H1 (cell line): ENCODE data around the gene ZMYND10. TPM values are rescaled to one million over a fixed set of nuclear protein-coding genes. Genes with fewer than 3 reads are reported as not detected.

Experiments used
- ATF2 ChIP-seq: IDR thresholded peaks from 2 replicates; pipeline ENCODE4 v1.6.1; 2012; ENCODE audit warnings: low read length, inconsistent platforms
- CBX5 ChIP-seq: fragments of 300-800, 300-1000 bp; sonication (generic); IDR thresholded peaks from 2 replicates; pipeline ENCODE4 v1.7.1; 2016; ENCODE audit warnings: antibody characterized with exemption, low read length, low read depth
- HDAC6 ChIP-seq: IDR thresholded peaks from one replicate; pipeline ENCODE4 v1.7.1; 2012; ENCODE audit warnings: low read depth, mild to moderate bottlenecking, inconsistent platforms, low read length, moderate library complexity
- PHF8 ChIP-seq: fragments of 200-600 bp; sonication (generic); conservative IDR thresholded peaks from 2 replicates; pipeline ENCODE4 v1.7.1; 2012; ENCODE audit warnings: low read depth, mild to moderate bottlenecking, inconsistent platforms, low read length, moderate library complexity
- RNF2 ChIP-seq: fragments of 200-900, 300-1000 bp; sonication (generic); IDR thresholded peaks from 2 replicates; pipeline ENCODE4 v1.7.1; 2016; ENCODE audit warnings: borderline replicate concordance, low read depth, mild to moderate bottlenecking, antibody characterized with exemption, low read length; ENCODE audit not compliant: poor library complexity, severe bottlenecking; ENCODE audit errors: missing control alignments
- polyA plus RNA-seq, 7 experiments: library from polyadenylated mRNA; depleted of rRNA in 3 of 7; stranded (reverse) in 5 of 7; unstranded in 2 of 7; fragments of >200 nt in 5 of 7; fragments of 200-250 nt in 2 of 7; gene quantifications; 1 replicate in 5 of 7; 2 replicates in 1 of 7; 4 replicates in 1 of 7; pipeline versions ENCODE4 v1.2.1 to v1.2.3, GENCODE V29; 2011 to 2013; ENCODE audit warnings: missing spikeins in 2 of 7, mixed read lengths in 2 of 7
- total RNA-seq: library from RNA; stranded (reverse); fragmentation: NEBNext Ultra II Directional; extraction: Animal tissue kit (Norgen Biotek cat#: 25700); gene quantifications from 2 replicates; pipeline ENCODE4 v1.2.1, GENCODE V29; 2021

ZMYND10 gene
- total and polyA plus RNA-seq, 2 of the 8 experiments (the other 6 are each of a cell fraction or from before 2014, with no cell fraction given) = 0.56 to 0.79 TPM

GRCh38 chr3:50351323-50351697 is 5.8 kb upstream of the ZMYND10 start (continued):
- no peak for TF ChIP-seq PHF8
- TF ChIP-seq CBX5 = no peak
- no peak for TF ChIP-seq ATF2
- no peak for TF ChIP-seq RNF2
- no peak for TF ChIP-seq HDAC6
